Stimulated activated CD4-positive, alpha-beta T cell treated with anti-CD3 and anti-CD28 coated beads, Interleukin-2, amount 100 ng/mL, for 24 hours (primary cell): Measurements from ENCODE around the gene C10orf67.
A peak's percentile ranks its signal among the peaks of the same experiment; 100 is the strongest.
"Not testable (repeated sequence)": the region's sequence is repeated elsewhere in the genome, so short reads cannot be mapped to it uniquely, and the experiment has no call there.

ENCODE experiments used
- DNase-seq, 2 donors: peaks; one replicate each; pipeline ENCODE4 v3.0.0-alpha.2; 2020

Gene C10orf67

GRCh38 chr10:23362069-23362830, 17.7 kb upstream of the C10orf67 start:
- no peak for DNase-seq

- DNase-seq = no peak
These were observed 17.1 kb upstream of the C10orf67 start for GRCh38 chr10:23361665-23362064.

- no peak for DNase-seq
These were observed 15.2 kb upstream of the C10orf67 start for GRCh38 chr10:23359692-23360380.

GRCh38 chr10:23358357-23358756, 13.8 kb upstream of the C10orf67 start:
- no peak for DNase-seq

- no peak for DNase-seq
These were observed 10.2 kb upstream of the C10orf67 start for GRCh38 chr10:23354630-23355279.

GRCh38 chr10:23351926-23352519, 7.4 kb upstream of the C10orf67 start:
- no peak for DNase-seq

- not testable (repeated sequence) for DNase-seq
These were observed 6.1 kb upstream of the C10orf67 start for GRCh38 chr10:23350706-23351105.

- no peak for DNase-seq
These were observed 1.3 kb upstream of the C10orf67 start for GRCh38 chr10:23345861-23346260.

GRCh38 chr10:23343591-23344240, 881 bp downstream of the C10orf67 start:
- DNase-seq = peak; percentile 61 to 84

GRCh38 chr10:23342213-23342884, 2.2 kb downstream of the C10orf67 start:
- DNase-seq = no peak

- no peak for DNase-seq
These were observed 3.6 kb downstream of the C10orf67 start for GRCh38 chr10:23341004-23341403.

GRCh38 chr10:23340354-23340753, 4.2 kb downstream of the C10orf67 start:
- DNase-seq = no peak

GRCh38 chr10:23338886-23339285, 5.7 kb downstream of the C10orf67 start:
- DNase-seq = no peak

- no peak for DNase-seq
These were observed 6.3 kb downstream of the C10orf67 start for GRCh38 chr10:23338155-23338828.

GRCh38 chr10:23337616-23338015, 7.0 kb downstream of the C10orf67 start:
- DNase-seq = no peak

- DNase-seq = no peak
These were observed 12.9 kb downstream of the C10orf67 start for GRCh38 chr10:23331567-23332301.

- no peak for DNase-seq
These were observed 13.6 kb downstream of the C10orf67 start for GRCh38 chr10:23330948-23331347.

GRCh38 chr10:23326544-23327307, 17.9 kb downstream of the C10orf67 start:
- DNase-seq = no peak

GRCh38 chr10:23325132-23325531, 19.5 kb downstream of the C10orf67 start:
- DNase-seq = no peak

GRCh38 chr10:23324351-23324750, 20.2 kb downstream of the C10orf67 start:
- no peak for DNase-seq
